Fibroblast of skin of right biceps (primary cell): ENCODE data around the gene AATF.

Experiments
- DNase-seq: peaks from one replicate; pipeline ENCODE4 v3.0.0-alpha.2; 2013

AATF gene

GRCh38 chr17:36931697-36932382 is 16.9 kb upstream of the AATF start:
- peak; percentile 22 for DNase-seq

GRCh38 chr17:36932383-36932693 is 16.4 kb upstream of the AATF start:
- DNase-seq: no peak

GRCh38 chr17:36932694-36933511 is 15.9 kb upstream of the AATF start:
- no peak for DNase-seq

- no peak for DNase-seq
Observed at GRCh38 chr17:36933512-36934143, 15.1 kb upstream of the AATF start.

- no peak for DNase-seq
Observed at GRCh38 chr17:36934144-36934691, 14.5 kb upstream of the AATF start.

GRCh38 chr17:36934692-36935630 is 13.8 kb upstream of the AATF start:
- DNase-seq: no peak

- no peak for DNase-seq
Observed at GRCh38 chr17:36935671-36936454, 12.9 kb upstream of the AATF start.

GRCh38 chr17:36936455-36937000 is 12.2 kb upstream of the AATF start:
- DNase-seq: no peak

- no peak for DNase-seq
Observed at GRCh38 chr17:36937001-36937958, 11.5 kb upstream of the AATF start, which contains the start of gene LHX1. Gene LHX1 (plus strand): TSS chr17:36937475. CDS start chr17:36938198, 723 bp downstream.

- DNase-seq: no peak
Observed at GRCh38 chr17:36937959-36938565, 10.7 kb upstream of the AATF start.

GRCh38 chr17:36938566-36939051 is 10.1 kb upstream of the AATF start:
- DNase-seq: no peak

GRCh38 chr17:36939052-36939801 is 9.5 kb upstream of the AATF start:
- no peak for DNase-seq

GRCh38 chr17:36939802-36940312 is 8.9 kb upstream of the AATF start:
- DNase-seq: no peak

- no peak for DNase-seq
Observed at GRCh38 chr17:36940313-36941264, 8.2 kb upstream of the AATF start.

- no peak for DNase-seq
Observed at GRCh38 chr17:36941265-36942010, 7.3 kb upstream of the AATF start.

GRCh38 chr17:36942019-36942599 is 6.6 kb upstream of the AATF start:
- no peak for DNase-seq
